ENCODE data around the gene LY6G6D. TPM values are rescaled to one million over a fixed set of nuclear protein-coding genes. Genes with fewer than 3 reads are reported as not detected.

LY6G6D gene
- total and polyA plus RNA-seq, 2 of the 13 experiments (the other 11 are each of a cell fraction or from before 2014, with no cell fraction given): not detected

DNA sequence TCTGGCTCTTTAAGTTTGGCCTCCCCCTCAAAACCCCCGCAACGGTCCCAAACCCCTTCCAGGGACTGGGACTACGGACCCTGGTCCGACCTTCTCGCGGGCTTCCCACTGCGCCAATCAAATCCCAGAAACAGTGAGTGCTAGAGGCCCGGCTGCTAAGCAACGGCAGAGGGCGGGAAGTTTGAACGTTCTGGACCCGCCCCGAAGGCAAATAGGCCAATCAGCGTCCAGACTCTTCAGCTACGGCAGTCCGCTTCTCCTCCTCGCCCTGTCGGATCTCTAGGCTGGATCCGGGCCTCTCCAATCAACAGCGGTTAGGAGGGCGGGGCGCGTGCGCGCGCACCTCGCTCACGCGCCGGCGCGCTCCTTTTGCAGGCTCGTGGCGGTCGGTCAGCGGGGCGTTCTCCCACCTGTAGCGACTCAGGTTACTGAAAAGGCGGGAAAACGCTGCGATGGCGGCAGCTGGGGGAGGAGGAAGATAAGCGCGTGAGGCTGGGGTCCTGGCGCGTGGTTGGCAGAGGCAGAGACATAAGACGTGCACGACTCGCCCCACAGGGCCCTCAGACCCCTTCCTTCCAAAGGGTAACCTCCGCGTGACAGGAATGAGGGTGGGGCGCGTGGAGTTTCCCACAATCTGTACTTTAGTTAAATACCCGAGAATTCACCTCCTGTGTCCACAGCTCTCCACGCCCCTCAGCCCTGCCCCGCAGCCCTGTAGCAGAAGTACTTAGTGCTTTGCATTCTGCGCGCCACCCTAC lies 24.7 kb downstream of the LY6G6D start, which contains the start of gene MSH5 (continued):
- TF ChIP-seq, protein P1, sequence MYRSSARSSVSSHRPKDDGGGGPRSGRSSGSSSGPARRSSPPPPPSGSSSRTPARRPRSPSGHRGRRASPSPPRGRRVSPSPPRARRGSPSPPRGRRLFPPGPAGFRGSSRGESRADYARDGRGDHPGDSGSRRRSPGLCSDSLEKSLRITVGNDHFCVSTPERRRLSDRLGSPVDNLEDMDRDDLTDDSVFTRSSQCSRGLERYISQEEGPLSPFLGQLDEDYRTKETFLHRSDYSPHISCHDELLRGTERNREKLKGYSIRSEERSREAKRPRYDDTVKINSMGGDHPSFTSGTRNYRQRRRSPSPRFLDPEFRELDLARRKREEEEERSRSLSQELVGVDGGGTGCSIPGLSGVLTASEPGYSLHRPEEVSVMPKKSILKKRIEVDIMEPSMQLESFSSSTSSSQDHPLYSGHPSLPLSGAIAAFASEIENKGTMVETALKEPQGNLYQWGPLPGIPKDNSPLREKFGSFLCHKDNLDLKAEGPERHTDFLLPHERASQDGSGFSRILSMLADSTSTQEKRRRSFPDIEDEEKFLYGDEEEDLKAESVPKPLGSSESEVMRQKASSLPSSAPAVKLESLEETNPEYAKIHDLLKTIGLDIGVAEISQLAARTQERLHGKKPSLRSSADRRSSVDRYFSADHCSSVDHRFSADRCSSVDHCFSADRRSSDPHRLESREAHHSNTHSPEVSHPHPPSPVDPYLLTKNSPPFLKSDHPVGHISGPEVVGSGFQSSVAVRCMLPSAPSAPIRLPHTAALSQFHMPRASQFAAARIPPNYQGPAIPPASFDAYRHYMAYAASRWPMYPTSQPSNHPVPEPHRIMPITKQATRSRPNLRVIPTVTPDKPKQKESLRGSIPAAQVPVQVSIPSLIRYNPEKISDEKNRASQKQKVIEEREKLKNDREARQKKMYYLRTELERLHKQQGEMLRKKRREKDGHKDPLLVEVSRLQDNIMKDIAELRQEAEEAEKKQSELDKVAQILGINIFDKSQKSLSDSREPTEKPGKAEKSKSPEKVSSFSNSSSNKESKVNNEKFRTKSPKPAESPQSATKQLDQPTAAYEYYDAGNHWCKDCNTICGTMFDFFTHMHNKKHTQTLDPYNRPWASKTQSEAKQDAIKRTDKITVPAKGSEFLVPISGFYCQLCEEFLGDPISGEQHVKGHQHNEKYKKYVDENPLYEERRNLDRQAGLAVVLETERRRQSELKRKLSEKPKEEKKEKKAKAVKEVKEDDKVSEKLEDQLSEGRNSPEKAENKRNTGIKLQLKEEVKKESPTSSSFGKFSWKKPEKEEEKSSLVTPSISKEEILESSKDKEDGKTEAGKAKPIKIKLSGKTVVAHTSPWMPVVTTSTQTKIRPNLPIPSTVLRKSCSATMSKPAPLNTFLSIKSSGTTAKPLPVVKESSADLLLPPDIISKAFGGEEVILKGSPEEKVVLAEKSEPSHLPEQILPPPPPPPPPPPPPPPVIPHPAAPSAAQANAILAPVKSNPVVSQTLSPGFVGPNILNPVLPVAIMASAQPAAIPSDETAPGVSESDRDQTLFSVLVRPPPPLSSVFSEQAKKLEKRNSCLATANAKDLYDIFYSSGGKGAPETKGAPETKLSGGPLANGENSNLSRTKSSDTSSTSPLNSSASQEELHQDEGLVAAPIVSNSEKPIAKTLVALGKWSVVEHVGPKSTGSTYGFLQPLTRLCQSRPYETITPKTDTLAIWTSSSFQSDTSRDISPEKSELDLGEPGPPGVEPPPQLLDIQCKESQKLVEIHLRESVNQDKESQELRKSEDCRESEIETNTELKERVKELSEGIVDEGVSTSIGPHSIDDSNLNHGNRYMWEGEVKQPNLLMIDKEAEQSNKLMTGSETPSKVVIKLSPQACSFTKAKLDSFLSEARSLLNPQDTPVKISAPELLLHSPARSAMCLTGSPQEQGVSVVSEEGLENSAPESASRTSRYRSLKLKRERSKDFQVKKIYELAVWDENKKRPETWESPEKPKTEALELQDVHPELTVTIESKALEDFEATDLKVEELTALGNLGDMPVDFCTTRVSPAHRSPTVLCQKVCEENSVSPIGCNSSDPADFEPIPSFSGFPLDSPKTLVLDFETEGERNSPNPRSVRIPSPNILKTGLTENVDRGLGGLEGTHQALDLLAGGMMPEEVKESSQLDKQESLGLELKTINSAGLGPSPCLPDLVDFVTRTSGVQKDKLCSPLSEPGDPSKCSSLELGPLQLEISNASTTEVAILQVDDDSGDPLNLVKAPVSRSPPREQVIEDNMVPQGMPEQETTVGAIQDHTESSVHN (CRISPR knock-in tag; IDR thresholded peaks at IDR 0.05): peak; percentile 98
- TF ChIP-seq DR1 (CRISPR knock-in tag; IDR thresholded peaks at IDR 0.05): peak; percentile 87
- TF ChIP-seq CREM (IDR thresholded peaks at IDR 0.05): peak; percentile 52
- no peak for TF ChIP-seq CREM (CRISPR knock-in tag; IDR thresholded peaks at IDR 0.05)
- no peak for TF ChIP-seq ZNF17 (CRISPR knock-in tag; IDR thresholded peaks at IDR 0.05)
- TF ChIP-seq, protein P2, sequence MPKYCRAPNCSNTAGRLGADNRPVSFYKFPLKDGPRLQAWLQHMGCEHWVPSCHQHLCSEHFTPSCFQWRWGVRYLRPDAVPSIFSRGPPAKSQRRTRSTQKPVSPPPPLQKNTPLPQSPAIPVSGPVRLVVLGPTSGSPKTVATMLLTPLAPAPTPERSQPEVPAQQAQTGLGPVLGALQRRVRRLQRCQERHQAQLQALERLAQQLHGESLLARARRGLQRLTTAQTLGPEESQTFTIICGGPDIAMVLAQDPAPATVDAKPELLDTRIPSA (CRISPR knock-in tag; IDR thresholded peaks at IDR 0.05; ENCODE audit: borderline replicate concordance): no peak
- TF ChIP-seq KLF16 (CRISPR knock-in tag; IDR thresholded peaks at IDR 0.05): peak; percentile 77 to 79; a peak in 2 of 4 replicates
- no peak; the same call in 1 of the 2 replicates for TF ChIP-seq ZC3H4 (CRISPR knock-in tag; IDR thresholded peaks at IDR 0.05; ENCODE audit: borderline replicate concordance)
- no peak for TF ChIP-seq NFRKB (IDR thresholded peaks at IDR 0.05)
- TF ChIP-seq, protein P3, sequence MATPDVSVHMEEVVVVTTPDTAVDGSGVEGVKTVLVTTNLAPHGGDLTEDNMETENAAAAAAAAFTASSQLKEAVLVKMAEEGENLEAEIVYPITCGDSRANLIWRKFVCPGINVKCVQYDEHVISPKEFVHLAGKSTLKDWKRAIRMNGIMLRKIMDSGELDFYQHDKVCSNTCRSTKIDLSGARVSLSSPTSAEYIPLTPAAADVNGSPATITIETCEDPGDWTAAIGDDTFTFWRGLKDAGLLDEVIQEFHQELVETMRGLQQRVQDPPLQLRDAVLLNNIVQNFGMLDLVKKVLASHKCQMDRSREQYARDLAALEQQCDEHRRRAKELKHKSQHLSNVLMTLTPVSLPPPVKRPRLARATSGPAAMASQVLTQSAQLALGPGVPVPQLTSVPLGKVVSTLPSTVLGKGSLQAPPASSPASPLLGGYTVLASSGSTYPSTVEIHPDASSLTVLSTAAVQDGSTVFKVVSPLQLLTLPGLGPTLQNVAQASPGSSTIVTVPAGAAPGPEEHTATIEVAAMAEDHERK (CRISPR knock-in tag; IDR thresholded peaks at IDR 0.05; ENCODE audit: low read depth): no peak
- TF ChIP-seq RXRA (CRISPR knock-in tag; IDR thresholded peaks at IDR 0.05): peak; percentile 80; the same call in 1 of the 2 replicates
- TF ChIP-seq STAT5B (CRISPR knock-in tag; IDR thresholded peaks at IDR 0.05): peak; percentile 91
- TF ChIP-seq NFE2L2 (IDR thresholded peaks at IDR 0.05; ENCODE audit: low read length): no peak
- TF ChIP-seq RCOR2 (CRISPR knock-in tag; IDR thresholded peaks at IDR 0.05): peak; percentile 60
- TF ChIP-seq HNRNPK (IDR thresholded peaks at IDR 0.05; ENCODE audit: low read depth, low read length, poor library complexity, severe bottlenecking): no peak
- TF ChIP-seq SRF (IDR thresholded peaks at IDR 0.05; ENCODE audit: low read depth, low read length): peak; percentile 56; the same call in 1 of the 2 replicates
- TF ChIP-seq, protein P4, sequence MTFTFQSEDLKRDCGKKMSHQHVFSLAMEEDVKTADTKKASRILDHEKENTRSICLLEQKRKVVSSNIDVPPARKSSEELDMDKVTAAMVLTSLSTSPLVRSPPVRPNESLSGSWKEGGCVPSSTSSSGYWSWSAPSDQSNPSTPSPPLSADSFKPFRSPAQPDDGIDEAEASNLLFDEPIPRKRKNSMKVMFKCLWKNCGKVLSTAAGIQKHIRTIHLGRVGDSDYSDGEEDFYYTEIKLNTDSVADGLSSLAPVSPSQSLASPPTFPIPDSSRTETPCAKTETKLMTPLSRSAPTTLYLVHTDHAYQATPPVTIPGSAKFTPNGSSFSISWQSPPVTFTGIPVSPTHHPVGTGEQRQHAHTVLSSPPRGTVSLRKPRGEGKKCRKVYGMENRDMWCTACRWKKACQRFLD (CRISPR knock-in tag; IDR thresholded peaks at IDR 0.05; ENCODE audit: borderline replicate concordance): peak; percentile 97
- peak; percentile 24; the same call in 1 of the 2 replicates for TF ChIP-seq THYN1 (CRISPR knock-in tag; IDR thresholded peaks at IDR 0.05; ENCODE audit: borderline replicate concordance, low read depth)
- TF ChIP-seq HNF4A (CRISPR knock-in tag; IDR thresholded peaks at IDR 0.05): peak; percentile 94

Data from HepG2 (cell line).